Suprapubic skin (tissue), 4 donors: Measurements from ENCODE around the gene ECI1.

Source experiments
- CTCF ChIP-seq, 2 donors: fragments of 200-600 bp in 1 of 2; fragments of 450-650 bp in 1 of 2; sonication (generic) in 1 of 2; IDR thresholded peaks; one replicate each; pipeline ENCODE4 v1.5.1; 2016 to 2019; ENCODE audit warnings: antibody characterized with exemption in 2 of 2, mild to moderate bottlenecking in 1 of 2, moderate library complexity in 1 of 2
- EP300 ChIP-seq: sonication (generic); formaldehyde crosslinking; IDR thresholded peaks from one replicate; pipeline ENCODE4 v1.6.1; 2017; ENCODE audit warnings: antibody characterized with exemption
- POLR2A ChIP-seq, 2 donors: fragments of 450-650 bp; IDR thresholded peaks; one replicate each; pipeline ENCODE4 v1.6.1; 2017; ENCODE audit warnings: antibody characterized with exemption in 2 of 2, mild to moderate bottlenecking in 2 of 2, moderate library complexity in 2 of 2
- POLR2AphosphoS5 ChIP-seq, 3 donors: sonication (generic); formaldehyde crosslinking; IDR thresholded peaks; one replicate each; pipeline ENCODE4 v1.6.1; 2017; ENCODE audit warnings: antibody characterized with exemption in 3 of 3

- TF ChIP-seq CTCF (IDR thresholded peaks at IDR 0.05) (no peak), EP300 (no peak), POLR2A (IDR thresholded peaks at IDR 0.05) (no peak), POLR2AphosphoS5 (IDR thresholded peaks at IDR 0.05) (no peak)
Measured at GRCh38 chr16:2270588-2271470, 19.4 kb upstream of the ECI1 start.
